Activated gamma-delta T cell (primary cell): Measurements from ENCODE around the gene MTCL3.
"Not testable (repeated sequence)": the region's sequence is repeated elsewhere in the genome, so short reads cannot be mapped to it uniquely, and the experiment has no call there.

Source experiments
- DNase-seq: peaks from one replicate; lab custom pipeline; 2025; lab: John Stamatoyannopoulos, UW

The MTCL3 gene

DNA sequence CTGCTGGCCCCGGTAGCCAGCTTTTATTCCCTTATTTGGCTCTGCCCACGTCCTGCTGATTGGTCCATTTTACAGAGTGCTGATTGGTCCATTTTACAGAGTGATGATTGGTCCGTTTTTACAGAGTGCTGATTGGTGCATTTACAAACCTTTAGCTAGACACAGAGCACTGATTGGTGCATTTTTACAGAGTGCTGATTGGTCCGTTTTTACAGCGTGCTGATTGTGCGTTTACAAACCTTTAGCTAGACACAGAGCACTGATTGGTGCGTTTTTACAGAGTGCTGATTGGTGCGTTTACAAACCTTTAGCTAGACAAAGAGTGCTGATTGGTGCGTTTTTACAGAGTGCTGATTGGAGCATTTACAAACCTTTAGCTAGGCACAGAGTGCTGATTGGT is 90.6 kb downstream of the MTCL3 start:
- not testable (repeated sequence) for DNase-seq

DNA sequence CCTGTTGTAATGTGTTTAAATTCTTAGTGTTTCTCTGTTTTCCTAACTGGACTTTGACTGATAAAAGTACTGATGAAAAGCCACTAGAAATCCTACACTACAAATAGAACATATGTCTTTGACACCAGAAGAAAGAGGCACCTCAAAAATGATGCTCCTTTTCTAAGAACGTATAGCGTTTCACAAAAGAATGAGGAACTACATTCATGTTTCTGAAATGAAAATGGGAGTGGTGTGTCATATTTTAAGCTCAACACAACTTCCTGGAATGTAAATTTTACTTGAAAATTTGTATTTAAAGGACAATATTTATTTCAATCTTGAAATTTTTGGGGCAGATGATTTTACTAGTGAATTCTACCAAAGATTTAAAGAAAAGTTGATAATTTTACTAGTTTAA is 95.2 kb downstream of the MTCL3 start:
- no peak for DNase-seq
